Osteocyte (in vitro differentiated cells): ENCODE results near the gene PHKA1. TPM values are rescaled to one million over a fixed set of nuclear protein-coding genes. Genes with fewer than 3 reads are reported as not detected.

Experiments
- DNase-seq: peaks from one replicate; pipeline ENCODE4 v3.0.0; 2021; ENCODE audit warnings: mixed read lengths; ENCODE audit not compliant: unreplicated experiment; ENCODE audit errors: extremely low spot score
- H3K27ac Mint-ChIP-seq: one replicate; pipeline ENCODE4 v1.8.0; 2021; ENCODE audit warnings: mild to moderate bottlenecking, mixed read lengths; ENCODE audit not compliant: unreplicated experiment
- H3K27me3 Mint-ChIP-seq: one replicate; pipeline ENCODE4 v1.8.0; 2021; ENCODE audit warnings: mixed read lengths; ENCODE audit not compliant: unreplicated experiment
- H3K36me3 Mint-ChIP-seq: one replicate; pipeline ENCODE4 v1.8.0; 2021; ENCODE audit warnings: mixed read lengths; ENCODE audit not compliant: unreplicated experiment
- H3K4me1 Mint-ChIP-seq: one replicate; pipeline ENCODE4 v1.8.0; 2021; ENCODE audit warnings: mixed read lengths; ENCODE audit not compliant: unreplicated experiment
- H3K4me3 Mint-ChIP-seq: one replicate; pipeline ENCODE4 v1.8.0; 2021; ENCODE audit warnings: mild to moderate bottlenecking, moderate library complexity, mixed read lengths; ENCODE audit not compliant: unreplicated experiment
- H3K9me3 Mint-ChIP-seq: one replicate; pipeline ENCODE4 v1.8.0; 2021; ENCODE audit warnings: mixed read lengths; ENCODE audit not compliant: unreplicated experiment
- CTCF ChIP-seq: fragments of 200-600 bp; sonication (generic); IDR thresholded peaks from 2 replicates; pipeline ENCODE4 v1.5.0; 2021; ENCODE audit warnings: antibody characterized with exemption, mild to moderate bottlenecking, moderate library complexity
- total RNA-seq: library from RNA; stranded (reverse); gene quantifications from 2 replicates; pipeline ENCODE4 v1.2.1, GENCODE V29; 2021

The PHKA1 gene
- total RNA-seq, 1 donor from 2014 or later = 2.6 TPM

GRCh38 chrX:72705814-72706213 is 8.3 kb downstream of the PHKA1 start:
- no peaks in the 10 kb centered on the region for H3K27me3 Mint-ChIP-seq
- H3K4me3 Mint-ChIP-seq = no peak overlapping the region
- H3K36me3 Mint-ChIP-seq = no peaks in the 10 kb centered on the region
- no peaks in the 10 kb centered on the region for H3K4me1 Mint-ChIP-seq
- H3K27ac Mint-ChIP-seq = no peak overlapping the region
- peaks cover 14% of the 10 kb centered on the region for H3K9me3 Mint-ChIP-seq
- DNase-seq = no peak
- TF ChIP-seq CTCF = no peak

GRCh38 chrX:72705111-72705510 is 9.0 kb downstream of the PHKA1 start:
- no peak overlapping the region for H3K27ac Mint-ChIP-seq
- TF ChIP-seq CTCF = no peak
- no peak overlapping the region for H3K4me3 Mint-ChIP-seq
- no peaks in the 10 kb centered on the region for H3K36me3 Mint-ChIP-seq
- H3K9me3 Mint-ChIP-seq = peaks cover 14% of the 10 kb centered on the region
- H3K4me1 Mint-ChIP-seq = no peaks in the 10 kb centered on the region
- no peaks in the 10 kb centered on the region for H3K27me3 Mint-ChIP-seq
- no peak for DNase-seq

- H3K27ac Mint-ChIP-seq = no peak overlapping the region
- DNase-seq = no peak
- H3K4me1 Mint-ChIP-seq = no peaks in the 10 kb centered on the region
- TF ChIP-seq CTCF = no peak
- no peaks in the 10 kb centered on the region for H3K36me3 Mint-ChIP-seq
- peaks cover 3% of the 10 kb centered on the region for H3K9me3 Mint-ChIP-seq
- no peaks in the 10 kb centered on the region for H3K27me3 Mint-ChIP-seq
- no peak overlapping the region for H3K4me3 Mint-ChIP-seq
These were observed 19.9 kb downstream of the PHKA1 start for GRCh38 chrX:72694170-72694569.

GRCh38 chrX:72693477-72693876 is 20.6 kb downstream of the PHKA1 start:
- H3K27me3 Mint-ChIP-seq = no peaks in the 10 kb centered on the region
- H3K4me1 Mint-ChIP-seq = no peaks in the 10 kb centered on the region
- H3K9me3 Mint-ChIP-seq = peaks cover 3% of the 10 kb centered on the region
- no peak overlapping the region for H3K4me3 Mint-ChIP-seq
- TF ChIP-seq CTCF = no peak
- H3K36me3 Mint-ChIP-seq = no peaks in the 10 kb centered on the region
- H3K27ac Mint-ChIP-seq = no peak overlapping the region
- no peak for DNase-seq

- no peaks in the 10 kb centered on the region for H3K27me3 Mint-ChIP-seq
- H3K27ac Mint-ChIP-seq = no peak overlapping the region
- DNase-seq = no peak
- H3K9me3 Mint-ChIP-seq = peaks cover 10% of the 10 kb centered on the region
- TF ChIP-seq CTCF = no peak
- H3K36me3 Mint-ChIP-seq = peaks cover 3% of the 10 kb centered on the region
- H3K4me1 Mint-ChIP-seq = no peaks in the 10 kb centered on the region
- no peak overlapping the region for H3K4me3 Mint-ChIP-seq
These were observed 26.7 kb downstream of the PHKA1 start for GRCh38 chrX:72687396-72687795.
